ENCODE results near the gene GLT8D2.
A peak's percentile ranks its signal among the peaks of the same experiment; 100 is the strongest.

GLT8D2 gene

DNA sequence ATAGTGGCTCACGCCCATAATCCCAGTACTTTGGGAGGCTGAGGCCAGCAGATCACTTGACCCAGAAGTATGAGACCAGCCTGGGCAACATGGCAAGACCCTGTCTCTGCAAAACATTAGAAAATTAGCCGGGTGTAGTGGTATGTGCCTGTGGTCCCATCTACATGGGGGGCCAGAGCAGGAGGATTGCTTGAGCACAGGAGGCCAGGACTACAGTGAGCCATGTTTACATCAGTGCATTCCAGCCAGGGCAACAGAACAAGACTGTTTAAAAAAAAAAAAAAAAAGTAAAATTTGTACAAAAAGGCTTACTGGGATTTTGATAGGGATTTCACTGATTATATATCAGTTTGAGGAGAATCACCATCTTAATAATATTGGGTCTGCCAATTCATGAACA lies 22.1 kb upstream of the GLT8D2 start:
- Histone ChIP-seq H4K20me1 (no peaks in the 10 kb centered on the region), H3K9me3 (no peaks in the 10 kb centered on the region), H3K36me3 (peaks cover 39% of the 10 kb centered on the region), H3K4me1 (no peaks in the 10 kb centered on the region), H3K9ac (no peak overlapping the region), H3K4me3 (no peak overlapping the region), H3K27me3 (no peaks in the 10 kb centered on the region), H3K4me2 (no peak overlapping the region), H3K27ac (no peak overlapping the region)
- TF ChIP-seq Cebpa-rat (IDR thresholded peaks at IDR 0.05), result no peak

DNA sequence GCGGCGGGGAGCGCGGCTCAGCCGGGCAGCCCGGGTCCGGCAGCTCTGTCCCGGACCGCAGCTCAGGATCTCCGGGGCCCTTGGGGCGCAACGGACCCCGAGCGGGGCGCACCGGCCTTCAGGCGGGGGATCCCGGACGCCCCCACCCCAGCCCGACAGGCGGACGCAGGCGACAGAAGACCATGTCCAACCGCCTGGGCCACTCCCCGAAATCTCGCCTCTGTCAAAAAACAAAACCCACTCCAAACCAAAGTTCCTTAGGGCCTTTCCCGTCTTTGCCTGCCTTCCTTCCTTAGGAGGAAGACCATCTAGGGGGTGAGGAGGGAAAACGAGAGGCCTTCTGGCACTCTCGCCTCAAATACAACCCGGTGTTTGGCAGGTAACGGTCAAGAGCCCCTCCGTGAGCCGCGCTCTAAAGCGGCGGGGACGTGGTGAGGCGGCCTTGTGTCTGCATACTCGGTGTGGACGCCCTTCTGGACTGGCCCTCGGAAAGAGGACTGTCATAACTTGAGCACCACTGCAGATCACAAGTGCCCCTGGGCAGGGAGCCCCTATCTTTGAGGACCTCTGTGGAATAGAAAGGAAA lies 14.9 kb upstream of the GLT8D2 start:
- Histone ChIP-seq H3K36me3 (peaks cover 20% of the 10 kb centered on the region), H3K4me2 (peak overlapping the region; percentile 98), H3K4me3 (peak overlapping the region; percentile 94), H3K27ac (peak overlapping the region; percentile 84), H4K20me1 (peaks cover 16% of the 10 kb centered on the region; the same call in 1 of the 2 replicates), H3K4me1 (peaks cover 23% of the 10 kb centered on the region), H3K27me3 (no peaks in the 10 kb centered on the region), H3K9me3 (no peaks in the 10 kb centered on the region), H3K9ac (peak overlapping the region; percentile 87)
- no peak for TF ChIP-seq Cebpa-rat (IDR thresholded peaks at IDR 0.05)

DNA sequence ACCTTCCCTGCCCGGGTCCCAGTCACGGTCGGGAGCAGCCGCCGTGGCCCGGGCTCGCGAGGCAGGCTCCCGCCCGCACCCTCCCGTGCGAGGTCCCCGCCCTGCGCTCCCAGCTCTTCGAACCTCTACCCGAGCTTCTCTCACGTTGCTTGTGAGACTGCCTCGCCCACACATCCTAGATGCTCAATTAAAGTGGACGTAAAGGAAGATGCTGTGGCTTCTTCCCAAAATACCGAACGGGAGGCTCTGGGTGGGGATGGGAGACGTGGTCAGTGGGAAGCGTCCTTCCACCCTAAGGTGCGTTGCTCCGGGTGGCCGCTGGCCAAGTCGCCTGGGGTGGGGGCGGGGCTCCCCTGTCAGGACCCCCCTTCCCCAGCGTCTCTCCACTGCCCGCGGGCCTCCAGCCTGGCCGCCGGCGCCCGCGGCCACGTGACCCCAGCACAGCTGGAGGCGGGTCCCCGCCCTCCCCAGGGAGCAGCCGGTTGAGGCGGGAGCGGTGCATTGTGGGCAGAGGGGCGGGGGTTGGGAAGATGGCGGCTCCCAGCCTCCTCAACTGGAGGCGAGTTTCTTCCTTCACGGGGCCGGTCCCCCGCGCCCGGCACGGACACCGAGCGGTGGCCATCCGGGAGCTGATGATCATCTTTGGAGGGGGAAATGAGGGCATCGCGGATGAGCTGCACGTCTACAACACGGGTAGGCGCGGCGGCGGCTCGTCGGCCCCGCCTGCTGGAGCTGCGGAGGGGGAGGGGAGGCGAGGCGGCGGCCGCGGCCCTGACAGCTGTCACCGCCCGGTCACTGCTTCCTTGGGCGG lies 14.2 kb upstream of the GLT8D2 start, which contains the start of gene HCFC2:
HCFC2 (plus strand) TSS at position 501 of the 811 bp plus-strand sequence; CDS start at position 531, 30 bp downstream.
- peaks cover 16% of the 10 kb centered on the region; the same call in 1 of the 2 replicates for H4K20me1 ChIP-seq
- peaks cover 23% of the 10 kb centered on the region for H3K4me1 ChIP-seq
- no peak for TF ChIP-seq Cebpa-rat (IDR thresholded peaks at IDR 0.05)
- no peaks in the 10 kb centered on the region for H3K9me3 ChIP-seq
- peak within 1 kb of the TSS; percentile 98 for H3K4me2 ChIP-seq
- peak within 1 kb of the TSS; percentile 87 for H3K9ac ChIP-seq
- H3K27ac ChIP-seq, result peak within 1 kb of the TSS; percentile 84
- peaks cover 19% of the 10 kb centered on the region for H3K36me3 ChIP-seq
- peak within 1 kb of the TSS; percentile 94 for H3K4me3 ChIP-seq
- no peaks in the 10 kb centered on the region for H3K27me3 ChIP-seq

DNA sequence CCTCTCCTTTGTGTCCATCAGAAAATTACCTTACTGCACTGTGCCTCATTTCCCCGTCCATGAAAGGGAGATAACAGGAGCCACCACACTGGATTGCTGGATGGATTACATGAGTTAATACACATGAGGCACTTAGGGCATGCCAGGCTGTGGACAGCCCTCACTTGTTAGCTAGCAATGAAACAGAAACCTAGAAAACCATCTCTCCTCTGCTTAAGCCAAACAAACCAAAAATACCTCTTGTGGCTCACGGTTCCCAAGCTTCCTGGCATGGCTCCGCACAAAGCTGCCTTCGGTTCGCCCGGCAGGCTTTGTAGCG lies 13.7 kb upstream of the GLT8D2 start:
- Histone ChIP-seq H3K4me1 (peaks cover 23% of the 10 kb centered on the region), H4K20me1 (peaks cover 16% of the 10 kb centered on the region; the same call in 1 of the 2 replicates), H3K9me3 (no peaks in the 10 kb centered on the region), H3K27me3 (no peaks in the 10 kb centered on the region), H3K4me2 (peak overlapping the region; percentile 98), H3K9ac (peak overlapping the region; percentile 87), H3K27ac (peak overlapping the region; percentile 84), H3K4me3 (peak overlapping the region; percentile 94), H3K36me3 (peaks cover 13% of the 10 kb centered on the region; the same call in 1 of the 2 replicates)
- no peak for TF ChIP-seq Cebpa-rat (IDR thresholded peaks at IDR 0.05)

DNA sequence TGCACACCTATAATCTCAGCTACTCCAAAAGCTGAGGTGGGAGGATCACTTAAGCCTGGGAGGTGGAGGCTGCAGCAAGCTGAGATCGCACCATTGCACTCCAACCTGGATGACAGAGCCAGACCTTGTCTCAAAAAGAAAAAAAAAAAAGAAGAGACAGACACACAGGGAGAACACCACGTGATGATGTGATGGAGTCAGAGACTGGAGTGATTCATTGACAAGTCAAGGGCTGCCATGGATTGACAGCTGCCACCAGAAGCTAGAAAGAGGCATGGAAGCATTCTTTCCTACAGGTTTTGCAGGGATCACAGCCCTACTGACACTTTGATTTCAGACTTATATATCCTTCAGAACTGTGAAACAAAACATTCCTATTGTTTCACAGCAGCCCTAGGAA lies 10.8 kb upstream of the GLT8D2 start:
- no peak overlapping the region for H3K4me3 ChIP-seq
- no peaks in the 10 kb centered on the region for H3K27me3 ChIP-seq
- peaks cover 12% of the 10 kb centered on the region; the same call in 1 of the 2 replicates for H4K20me1 ChIP-seq
- H3K9me3 ChIP-seq, result no peaks in the 10 kb centered on the region
- H3K4me1 ChIP-seq, result peaks cover 16% of the 10 kb centered on the region
- H3K4me2 ChIP-seq, result no peak overlapping the region
- H3K36me3 ChIP-seq, result no peaks in the 10 kb centered on the region
- H3K27ac ChIP-seq, result no peak overlapping the region
- H3K9ac ChIP-seq, result no peak overlapping the region
- TF ChIP-seq Cebpa-rat (IDR thresholded peaks at IDR 0.05), result no peak

DNA sequence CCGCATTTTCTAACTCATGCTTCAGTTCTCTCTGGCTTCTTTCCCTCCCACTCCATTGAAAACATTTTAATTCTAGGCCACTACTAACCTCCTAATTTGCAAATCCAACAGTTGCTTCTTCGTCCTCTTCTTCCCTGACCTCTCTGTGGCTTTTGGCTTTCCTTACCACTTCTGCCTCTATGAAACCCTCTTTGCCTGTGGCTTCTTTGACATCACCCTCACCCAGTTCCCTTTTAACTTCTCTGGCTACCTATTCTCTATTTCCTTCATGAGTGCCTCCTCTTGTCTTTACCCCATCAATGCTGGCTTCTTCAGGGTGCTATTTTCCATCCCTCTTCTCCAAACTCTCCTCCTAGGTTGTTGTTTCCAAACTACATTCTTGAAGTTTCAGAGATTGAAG lies 10.0 kb upstream of the GLT8D2 start:
- Histone ChIP-seq H3K36me3 (no peaks in the 10 kb centered on the region), H3K27ac (no peak overlapping the region), H3K9ac (no peak overlapping the region), H3K27me3 (no peaks in the 10 kb centered on the region), H3K9me3 (no peaks in the 10 kb centered on the region), H3K4me1 (peaks cover 8% of the 10 kb centered on the region), H3K4me2 (no peak overlapping the region), H4K20me1 (peaks cover 4% of the 10 kb centered on the region; the same call in 1 of the 2 replicates), H3K4me3 (no peak overlapping the region)
- TF ChIP-seq Cebpa-rat (IDR thresholded peaks at IDR 0.05), result no peak

DNA sequence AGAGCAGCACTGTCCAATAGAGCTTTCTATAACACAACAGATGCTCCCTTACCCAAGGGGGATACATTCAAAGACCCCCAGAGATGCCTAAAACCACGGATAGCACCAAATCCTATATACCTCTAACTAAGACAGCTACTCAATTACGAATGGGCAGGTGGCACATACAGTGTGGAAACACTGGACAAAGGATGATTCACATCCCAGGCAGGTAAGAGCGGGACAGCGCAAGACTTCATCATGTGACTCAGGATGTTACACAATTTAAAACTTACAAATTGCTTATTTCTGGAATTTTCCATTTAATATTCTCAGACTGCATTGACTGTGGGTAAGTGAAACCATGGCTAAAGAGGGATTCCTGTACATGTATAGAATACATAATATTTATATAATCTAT lies 8.8 kb upstream of the GLT8D2 start:
- Histone ChIP-seq H3K4me1 (peaks cover 8% of the 10 kb centered on the region), H3K4me2 (no peak overlapping the region)

DNA sequence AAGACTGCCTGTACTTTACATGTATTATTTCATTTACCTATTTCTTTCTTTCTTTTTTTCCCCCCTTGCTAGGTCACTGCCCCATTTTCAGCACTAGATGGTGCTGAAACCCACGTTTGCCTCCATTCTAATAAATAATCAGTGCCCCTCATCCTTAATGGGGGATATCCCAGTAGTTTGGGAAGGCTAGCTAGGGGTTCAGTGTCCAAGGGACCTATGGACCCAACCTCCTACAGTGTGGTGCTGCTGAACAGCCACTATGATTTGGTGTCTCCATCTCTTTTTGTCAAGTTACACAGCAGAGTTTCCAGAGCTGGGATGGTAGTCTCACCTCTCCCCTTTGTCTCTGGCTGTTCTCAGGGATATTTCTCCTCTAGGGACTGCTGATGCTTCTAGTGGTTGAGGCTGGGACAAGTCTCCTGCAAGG lies 7.8 kb upstream of the GLT8D2 start:
- H3K27ac ChIP-seq, result no peak overlapping the region
- H3K27me3 ChIP-seq, result no peaks in the 10 kb centered on the region
- TF ChIP-seq Cebpa-rat (IDR thresholded peaks at IDR 0.05), result no peak
- no peak overlapping the region for H3K4me3 ChIP-seq
- H3K36me3 ChIP-seq, result no peaks in the 10 kb centered on the region
- H4K20me1 ChIP-seq, result no peaks in the 10 kb centered on the region
- H3K9ac ChIP-seq, result no peak overlapping the region
- no peaks in the 10 kb centered on the region for H3K4me1 ChIP-seq
- no peak overlapping the region for H3K4me2 ChIP-seq
- no peaks in the 10 kb centered on the region for H3K9me3 ChIP-seq

More for the DNA sequence above, 8.8 kb upstream of the GLT8D2 start:
- Histone ChIP-seq H4K20me1 (no peaks in the 10 kb centered on the region), H3K4me3 (no peak overlapping the region), H3K9me3 (no peaks in the 10 kb centered on the region), H3K27ac (no peak overlapping the region), H3K36me3 (no peaks in the 10 kb centered on the region), H3K27me3 (no peaks in the 10 kb centered on the region), H3K9ac (no peak overlapping the region)
- TF ChIP-seq Cebpa-rat (IDR thresholded peaks at IDR 0.05), result no peak

DNA sequence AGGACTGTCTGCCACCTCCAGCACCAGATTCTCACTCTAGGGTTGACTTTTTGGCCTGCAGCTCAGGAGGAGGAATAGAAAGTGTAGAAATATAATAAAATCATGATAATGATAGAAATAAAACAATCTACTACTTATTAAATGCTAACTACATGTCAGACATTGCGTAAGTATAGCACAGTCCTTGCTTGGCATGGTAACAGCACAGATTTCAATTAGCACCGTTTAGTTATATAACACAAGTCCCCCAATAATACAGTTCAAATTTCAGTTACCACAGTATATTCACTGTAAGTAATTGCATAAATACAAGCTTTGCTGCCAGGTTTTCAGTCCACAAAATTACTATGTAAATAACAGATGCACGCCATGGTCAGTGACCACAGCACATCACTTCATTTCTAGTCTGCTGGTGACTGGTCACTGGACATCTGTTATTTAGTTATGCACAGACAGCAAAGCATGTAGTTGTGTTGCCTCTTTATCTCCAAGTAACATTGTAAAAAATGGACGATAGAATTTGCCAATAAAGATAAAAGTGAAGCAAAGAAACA lies 6.5 kb upstream of the GLT8D2 start:
- H3K4me2 ChIP-seq, result no peak overlapping the region
- H3K9me3 ChIP-seq, result no peaks in the 10 kb centered on the region
- no peak overlapping the region for H3K27ac ChIP-seq
- no peaks in the 10 kb centered on the region for H3K36me3 ChIP-seq
- no peaks in the 10 kb centered on the region for H3K27me3 ChIP-seq
- H3K9ac ChIP-seq, result no peak overlapping the region
- no peak for TF ChIP-seq Cebpa-rat (IDR thresholded peaks at IDR 0.05)
- H3K4me1 ChIP-seq, result no peaks in the 10 kb centered on the region
- H3K4me3 ChIP-seq, result no peak overlapping the region
- H4K20me1 ChIP-seq, result no peaks in the 10 kb centered on the region

Data from BLaER1 (cell line).